Cardiac fibroblast (primary cell): ENCODE results near the gene GPR150.

Experiments used
- DNase-seq, 2 donors: peaks; one replicate each; pipeline versions ENCODE4 v3.0.0 to v3.0.0-alpha.2; 2010; ENCODE audit warnings: low read depth in 2 of 2
- H3K4me3 ChIP-seq, 2 donors: replicated peaks in 1 of 2; 1 replicate in 1 of 2; 2 replicates in 1 of 2; pipeline ENCODE4 v1.5.1; 2011; ENCODE audit warnings: low read depth in 2 of 2, low read length in 2 of 2, mild to moderate bottlenecking in 2 of 2, moderate library complexity in 1 of 2
- CTCF ChIP-seq: IDR thresholded peaks from one replicate; pipeline ENCODE4 v1.5.1; 2011; ENCODE audit warnings: low read depth, mild to moderate bottlenecking, low read length, inconsistent platforms

Gene GPR150

GRCh38 chr5:95660060-95660459, 40.2 kb downstream of the GPR150 start:
- no peak for TF ChIP-seq CTCF
- no peak for DNase-seq
- H3K4me3 ChIP-seq, result no peak overlapping the region

- H3K4me3 ChIP-seq, result no peak overlapping the region
- DNase-seq, result no peak
- TF ChIP-seq CTCF, result no peak
Measured at GRCh38 chr5:95662946-95663345, 43.1 kb downstream of the GPR150 start.

- TF ChIP-seq CTCF, result peak; percentile 73
- peak; percentile 48 to 69 for DNase-seq
- H3K4me3 ChIP-seq, result no peak overlapping the region
Measured at GRCh38 chr5:95664204-95664786, 44.4 kb downstream of the GPR150 start.

- DNase-seq, result no peak
- TF ChIP-seq CTCF, result no peak
- H3K4me3 ChIP-seq, result no peak overlapping the region
Measured at GRCh38 chr5:95667061-95667618, 47.3 kb downstream of the GPR150 start.

GRCh38 chr5:95667678-95668077, 47.8 kb downstream of the GPR150 start:
- DNase-seq, result no peak
- H3K4me3 ChIP-seq, result no peak overlapping the region
- TF ChIP-seq CTCF, result no peak

GRCh38 chr5:95668216-95668615, 48.3 kb downstream of the GPR150 start:
- no peak overlapping the region for H3K4me3 ChIP-seq
- TF ChIP-seq CTCF, result no peak
- peak; percentile 34 to 77 for DNase-seq

GRCh38 chr5:95668728-95669127, 48.8 kb downstream of the GPR150 start:
- peak; percentile 19 to 46 for DNase-seq
- no peak overlapping the region for H3K4me3 ChIP-seq
- no peak for TF ChIP-seq CTCF
